Measurements from ENCODE around the gene MAP4K2.

MAP4K2 gene

GRCh38 chr11:64831411-64831891, 28.4 kb upstream of the MAP4K2 start:
- ChIA-PET POLR2A (interaction anchor here (0.6 kb wide), 1 partner anchor 13 kb away, joined by 3 read pairs; no protein-coding TSS in a partner anchor), CTCF (interaction anchor here (3.7 kb wide), 1 partner anchor 12 kb away, joined by 19 read pairs; the partner anchor contains the start of gene CDC42BPG)
- no peak for TF ChIP-seq CTCF (IDR thresholded peaks at IDR 0.05; ENCODE audit: insufficient read depth, low read length, missing control alignments)

GRCh38 chr11:64829536-64830251, 26.7 kb upstream of the MAP4K2 start:
- no peak overlapping the region for H3K4me3 ChIP-seq (ENCODE audit: low read depth, low read length)
- POLR2A ChIA-PET: interaction anchor here (0.6 kb wide), 1 partner anchor 284 kb away, joined by 3 read pairs; no protein-coding TSS in a partner anchor
- TF ChIP-seq CTCF (IDR thresholded peaks at IDR 0.05; ENCODE audit: insufficient read depth, low read length, missing control alignments): no peak
- CTCF ChIA-PET: interaction anchor here (1.0 to 2.0 kb wide), 2 partner anchors 9 to 17 kb away, joined by 5 read pairs; no protein-coding TSS in a partner anchor
- no peak for DNase-seq (ENCODE audit: low read depth, low spot score)

More at GRCh38 chr11:64831411-64831891, 28.4 kb upstream of the MAP4K2 start:
- H3K4me3 ChIP-seq (ENCODE audit: low read depth, low read length): no peak overlapping the region
- no peak for DNase-seq (ENCODE audit: low read depth, low spot score)

GRCh38 chr11:64827451-64827839, 24.4 kb upstream of the MAP4K2 start:
- ChIA-PET CTCF (interaction anchor here (0.9 kb wide), 1 partner anchor 8 kb away, joined by 3 read pairs; no protein-coding TSS in a partner anchor), POLR2A (no interaction called here)
- no peak for DNase-seq (ENCODE audit: low read depth, low spot score)
- no peak for TF ChIP-seq CTCF (IDR thresholded peaks at IDR 0.05; ENCODE audit: insufficient read depth, low read length, missing control alignments)
- H3K4me3 ChIP-seq (ENCODE audit: low read depth, low read length): no peak overlapping the region

- ChIA-PET POLR2A (no interaction called here), CTCF (interaction anchor here (0.9 to 1.3 kb wide), 2 partner anchors 9 to 68 kb away, joined by 3 read pairs; no protein-coding TSS in a partner anchor)
- TF ChIP-seq CTCF (IDR thresholded peaks at IDR 0.05; ENCODE audit: insufficient read depth, low read length, missing control alignments): no peak
- no peak overlapping the region for H3K4me3 ChIP-seq (ENCODE audit: low read depth, low read length)
- no peak for DNase-seq (ENCODE audit: low read depth, low spot score)
Observed at GRCh38 chr11:64826578-64827450, 23.8 kb upstream of the MAP4K2 start.

GRCh38 chr11:64826062-64826461, 23.0 kb upstream of the MAP4K2 start:
- no peak for TF ChIP-seq CTCF (IDR thresholded peaks at IDR 0.05; ENCODE audit: insufficient read depth, low read length, missing control alignments)
- ChIA-PET POLR2A (no interaction called here), CTCF (interaction anchor here (1.3 kb wide), 1 partner anchor 69 kb away, joined by 3 read pairs; no protein-coding TSS in a partner anchor)
- DNase-seq (ENCODE audit: low read depth, low spot score): no peak
- no peak overlapping the region for H3K4me3 ChIP-seq (ENCODE audit: low read depth, low read length)

Measured in AG04449 (cell line).